Panc1 (cell line): ENCODE data around the gene CAMKK2.

Experiments
- CTCF ChIP-seq: fragments of 450-650 bp; IDR thresholded peaks from 2 replicates; pipeline ENCODE4 v1.5.1; 2017; ENCODE audit warnings: mild to moderate bottlenecking
- SIN3A ChIP-seq: IDR thresholded peaks from 2 replicates; pipeline ENCODE4 v1.6.1; 2012; ENCODE audit warnings: low read depth, mild to moderate bottlenecking, low read length, moderate library complexity, borderline replicate concordance; ENCODE audit not compliant: insufficient read depth

GRCh38 chr12:121217761-121218160 is 78.7 kb downstream of the CAMKK2 start:
- TF ChIP-seq SIN3A (no peak), CTCF (no peak)
